ENCODE measurements around the gene KIF13A. TPM values are rescaled to one million over a fixed set of nuclear protein-coding genes. Genes with fewer than 3 reads are reported as not detected.

Gene KIF13A
- 10 to 100 TPM; 15.0 to 26.4 (median 19.5) TPM for total RNA-seq
- 11.6 TPM for total RNA-seq (2013)

DNA sequence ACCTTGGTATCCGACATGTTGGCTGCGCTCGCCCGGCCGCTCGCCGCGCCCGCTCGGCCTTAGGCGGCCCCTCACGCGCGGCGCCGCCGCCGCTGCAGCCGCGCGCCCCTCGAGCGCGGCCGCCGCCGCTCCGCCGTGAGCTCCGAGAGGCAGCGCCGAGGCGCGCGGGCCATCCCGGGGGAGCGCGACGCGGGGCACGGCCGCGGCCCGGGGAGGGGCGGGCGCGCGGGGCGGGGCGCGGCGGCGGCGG lies at the start of gene KIF13A:
Gene KIF13A (minus strand): TSS at position 189 of the 250 bp plus-strand sequence. CDS start 172 bp downstream, at position 17.
- Histone ChIP-seq H3K36me3 (ENCODE audit: control insufficient read depth, insufficient read depth, low read length) (no peaks in the 10 kb centered on the region), H3K27me3 (ENCODE audit: control insufficient read depth, insufficient read depth, low read length) (no peaks in the 10 kb centered on the region), H3K4me1 (ENCODE audit: control insufficient read depth, insufficient read depth, low read length) (peaks cover 18% of the 10 kb centered on the region), H3K9me3 (ENCODE audit: control insufficient read depth, insufficient read depth, low read length) (no peaks in the 10 kb centered on the region), H3K27ac (ENCODE audit: low read length) (peak within 1 kb of the TSS; percentile 37), H3K4me3 (ENCODE audit: low read length) (peak within 1 kb of the TSS; percentile 41)
- no peaks in the 10 kb centered on the region for H3K9me3 Mint-ChIP-seq
- peak within 1 kb of the TSS; percentile 95 for H3K4me3 Mint-ChIP-seq
- peaks cover 0 to 9% of the 10 kb centered on the region in 2 donors for H3K27me3 Mint-ChIP-seq (ENCODE audit: low read depth in 2 of 2)
- H3K4me1 Mint-ChIP-seq, result peaks cover 23 to 44% of the 10 kb centered on the region in 2 donors
- DNase-seq (no peak), ATAC-seq (peak in 1 of 3 donors; percentile 66)
- TF ChIP-seq, protein P1, sequence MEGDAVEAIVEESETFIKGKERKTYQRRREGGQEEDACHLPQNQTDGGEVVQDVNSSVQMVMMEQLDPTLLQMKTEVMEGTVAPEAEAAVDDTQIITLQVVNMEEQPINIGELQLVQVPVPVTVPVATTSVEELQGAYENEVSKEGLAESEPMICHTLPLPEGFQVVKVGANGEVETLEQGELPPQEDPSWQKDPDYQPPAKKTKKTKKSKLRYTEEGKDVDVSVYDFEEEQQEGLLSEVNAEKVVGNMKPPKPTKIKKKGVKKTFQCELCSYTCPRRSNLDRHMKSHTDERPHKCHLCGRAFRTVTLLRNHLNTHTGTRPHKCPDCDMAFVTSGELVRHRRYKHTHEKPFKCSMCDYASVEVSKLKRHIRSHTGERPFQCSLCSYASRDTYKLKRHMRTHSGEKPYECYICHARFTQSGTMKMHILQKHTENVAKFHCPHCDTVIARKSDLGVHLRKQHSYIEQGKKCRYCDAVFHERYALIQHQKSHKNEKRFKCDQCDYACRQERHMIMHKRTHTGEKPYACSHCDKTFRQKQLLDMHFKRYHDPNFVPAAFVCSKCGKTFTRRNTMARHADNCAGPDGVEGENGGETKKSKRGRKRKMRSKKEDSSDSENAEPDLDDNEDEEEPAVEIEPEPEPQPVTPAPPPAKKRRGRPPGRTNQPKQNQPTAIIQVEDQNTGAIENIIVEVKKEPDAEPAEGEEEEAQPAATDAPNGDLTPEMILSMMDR (IDR thresholded peaks at IDR 0.05), result no peak
- peak within 1 kb of the TSS; percentile 60 to 86 for H3K27ac Mint-ChIP-seq
- under 1% methylated on average over 54 of the region's 54 CpGs for WGBS (ENCODE audit: insufficient coverage)
- H3K36me3 Mint-ChIP-seq, result no peaks in the 10 kb centered on the region
- intact Hi-C loops (cut with micrococcal nuclease), result loop anchor here (10.0 kb wide), 2 partner anchors 167 to 283 kb away; partner anchors contain the start of genes KDM1B, NUP153 and TPMT

DNA sequence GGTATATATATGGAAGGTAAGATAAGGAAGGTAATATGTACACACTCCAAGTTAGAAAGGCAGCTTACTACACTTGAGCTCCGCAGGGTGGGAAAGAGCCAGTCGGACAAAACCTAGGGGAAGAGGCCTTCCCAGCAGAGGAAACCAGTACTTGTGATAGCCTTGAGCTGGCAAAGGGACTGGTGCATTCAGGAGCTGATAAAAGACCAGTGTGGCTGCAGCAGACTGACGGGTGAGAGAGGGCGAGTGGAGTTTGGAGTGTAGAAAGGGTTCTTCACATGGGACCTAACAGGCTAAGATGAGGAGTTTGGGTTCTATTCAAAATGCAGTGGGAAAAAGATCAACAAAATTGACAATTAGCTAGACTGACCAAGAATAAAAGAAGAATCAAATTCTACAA lies 49.3 kb upstream of the KIF13A start:
- DNase-seq (no peak), ATAC-seq (no peak)
- no peaks in the 10 kb centered on the region for H3K9me3 ChIP-seq (ENCODE audit: control insufficient read depth, insufficient read depth, low read length)
- TF ChIP-seq, protein P1 (IDR thresholded peaks at IDR 0.05), result no peak
- intact Hi-C loops (cut with micrococcal nuclease), result no loop called here
- H3K27ac Mint-ChIP-seq, result no peak overlapping the region
- H3K9me3 Mint-ChIP-seq, result no peaks in the 10 kb centered on the region
- H3K27me3 ChIP-seq (ENCODE audit: control insufficient read depth, insufficient read depth, low read length), result no peaks in the 10 kb centered on the region
- H3K4me1 ChIP-seq (ENCODE audit: control insufficient read depth, insufficient read depth, low read length), result no peaks in the 10 kb centered on the region
- H3K36me3 Mint-ChIP-seq, result no peaks in the 10 kb centered on the region
- WGBS (ENCODE audit: insufficient coverage), result 87% methylated on average over 4 of the region's 4 CpGs
- H3K36me3 ChIP-seq (ENCODE audit: control insufficient read depth, insufficient read depth, low read length), result no peaks in the 10 kb centered on the region
- no peak overlapping the region for H3K4me3 ChIP-seq (ENCODE audit: low read length)
- no peaks in the 10 kb centered on the region for H3K4me1 Mint-ChIP-seq
- H3K4me3 Mint-ChIP-seq, result no peak overlapping the region
- H3K27ac ChIP-seq (ENCODE audit: low read length), result no peak overlapping the region
- peaks cover 0 to 8% of the 10 kb centered on the region in 2 donors for H3K27me3 Mint-ChIP-seq (ENCODE audit: low read depth in 2 of 2)

DNA sequence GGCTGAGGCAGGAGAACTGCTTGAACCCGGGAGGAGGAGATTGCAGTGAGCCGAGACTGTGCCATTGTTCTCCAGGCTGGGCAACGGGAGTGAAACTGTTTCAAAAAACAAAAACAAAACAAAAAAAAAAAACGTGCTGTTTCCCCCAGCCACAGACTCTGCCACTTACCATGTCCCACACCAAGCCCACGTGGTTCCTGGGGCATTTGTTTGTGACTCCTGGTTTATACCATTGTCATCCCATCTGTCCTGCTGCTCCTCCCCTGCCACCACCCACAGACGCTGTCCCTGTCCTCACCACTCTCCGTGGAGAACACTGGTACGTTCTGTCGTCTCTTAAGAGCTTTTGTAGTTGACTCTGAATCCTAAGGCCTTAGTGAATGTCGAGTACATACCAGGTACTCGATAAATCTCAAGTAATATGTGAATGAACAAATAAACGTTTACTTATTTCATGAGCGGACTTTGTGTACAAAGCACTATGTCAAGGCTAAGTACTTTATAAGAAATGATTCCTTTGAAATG lies 48.0 kb upstream of the KIF13A start:
- H3K36me3 Mint-ChIP-seq, result no peaks in the 10 kb centered on the region
- WGBS (ENCODE audit: insufficient coverage), result 87% methylated on average over 13 of the region's 13 CpGs
- H3K27me3 Mint-ChIP-seq (ENCODE audit: low read depth in 2 of 2), result peaks cover 0 to 11% of the 10 kb centered on the region in 2 donors
- DNase-seq (no peak), ATAC-seq (no peak)
- H3K36me3 ChIP-seq (ENCODE audit: control insufficient read depth, insufficient read depth, low read length), result no peaks in the 10 kb centered on the region
- intact Hi-C loops (cut with micrococcal nuclease), result no loop called here
- H3K27ac ChIP-seq (ENCODE audit: low read length), result no peak overlapping the region
- H3K4me1 Mint-ChIP-seq, result no peaks in the 10 kb centered on the region
- H3K27me3 ChIP-seq (ENCODE audit: control insufficient read depth, insufficient read depth, low read length), result no peaks in the 10 kb centered on the region
- TF ChIP-seq, protein P1 (IDR thresholded peaks at IDR 0.05), result no peak
- H3K27ac Mint-ChIP-seq, result no peak overlapping the region
- H3K4me1 ChIP-seq (ENCODE audit: control insufficient read depth, insufficient read depth, low read length), result no peaks in the 10 kb centered on the region
- no peak overlapping the region for H3K4me3 ChIP-seq (ENCODE audit: low read length)
- H3K9me3 ChIP-seq (ENCODE audit: control insufficient read depth, insufficient read depth, low read length), result no peaks in the 10 kb centered on the region
- no peak overlapping the region for H3K4me3 Mint-ChIP-seq
- no peaks in the 10 kb centered on the region for H3K9me3 Mint-ChIP-seq

DNA sequence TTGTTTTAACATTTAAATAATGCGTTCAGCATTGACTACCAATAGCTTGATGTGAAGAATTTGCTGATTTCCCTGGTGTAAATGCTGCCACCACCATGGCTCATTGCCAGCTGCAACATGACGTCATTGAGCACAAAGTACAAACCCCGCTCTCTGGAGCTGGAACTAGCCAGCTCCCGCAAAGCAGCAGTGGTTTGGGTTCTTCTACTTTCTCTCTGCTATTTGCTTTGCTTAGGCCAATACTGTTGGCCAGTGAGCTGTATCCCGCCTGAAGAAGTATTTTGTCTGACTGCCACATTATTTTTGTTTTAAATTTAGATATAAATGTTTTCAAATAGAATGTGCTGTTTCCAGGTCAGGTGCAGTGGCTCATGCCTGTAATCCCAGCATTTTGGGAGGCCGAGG lies 47.4 kb upstream of the KIF13A start:
- no peaks in the 10 kb centered on the region for H3K36me3 ChIP-seq (ENCODE audit: control insufficient read depth, insufficient read depth, low read length)
- Mint-ChIP-seq H3K27me3 (ENCODE audit: low read depth in 2 of 2) (peaks cover 0 to 11% of the 10 kb centered on the region in 2 donors), H3K9me3 (no peaks in the 10 kb centered on the region), H3K27ac (no peak overlapping the region), H3K36me3 (no peaks in the 10 kb centered on the region), H3K4me1 (no peaks in the 10 kb centered on the region), H3K4me3 (no peak overlapping the region)
- no peaks in the 10 kb centered on the region for H3K9me3 ChIP-seq (ENCODE audit: control insufficient read depth, insufficient read depth, low read length)
- DNase-seq, result no peak
- no peaks in the 10 kb centered on the region for H3K4me1 ChIP-seq (ENCODE audit: control insufficient read depth, insufficient read depth, low read length)
- intact Hi-C loops (cut with micrococcal nuclease), result no loop called here
- TF ChIP-seq, protein P1 (IDR thresholded peaks at IDR 0.05), result no peak
- no peak overlapping the region for H3K4me3 ChIP-seq (ENCODE audit: low read length)
- ATAC-seq, result no peak
- WGBS (ENCODE audit: insufficient coverage), result 91% methylated on average over 6 of the region's 6 CpGs
- H3K27ac ChIP-seq (ENCODE audit: low read length), result no peak overlapping the region
- H3K27me3 ChIP-seq (ENCODE audit: control insufficient read depth, insufficient read depth, low read length), result no peaks in the 10 kb centered on the region

Measured in natural killer cell (primary cell).